ENCODE results near the gene CDR2L.
"Not testable (repeated sequence)": the region's sequence is repeated elsewhere in the genome, so short reads cannot be mapped to it uniquely, and the experiment has no call there.

The CDR2L gene

GRCh38 chr17:74961657-74962350 is 25.6 kb upstream of the CDR2L start:
- Histone ChIP-seq H3K36me3 (ENCODE audit: insufficient read depth, low read length) (no peaks in the 10 kb centered on the region), H3K9ac (ENCODE audit: low read length) (no peak overlapping the region), H3K27me3 (ENCODE audit: control insufficient read depth in 1 of 2, insufficient read depth in 2 of 2, low read length in 2 of 2) (peaks cover 0 to 3% of the 10 kb centered on the region in 2 donors), H3K27ac (ENCODE audit: low read depth, low read length) (no peak overlapping the region), H3K9me3 (ENCODE audit: low read length) (no peaks in the 10 kb centered on the region), H3K4me1 (ENCODE audit: insufficient read depth, low read length) (no peaks in the 10 kb centered on the region), H3K4me3 (ENCODE audit: low read depth in 1 of 2, low read length in 2 of 2) (no peak overlapping the region)

DNA sequence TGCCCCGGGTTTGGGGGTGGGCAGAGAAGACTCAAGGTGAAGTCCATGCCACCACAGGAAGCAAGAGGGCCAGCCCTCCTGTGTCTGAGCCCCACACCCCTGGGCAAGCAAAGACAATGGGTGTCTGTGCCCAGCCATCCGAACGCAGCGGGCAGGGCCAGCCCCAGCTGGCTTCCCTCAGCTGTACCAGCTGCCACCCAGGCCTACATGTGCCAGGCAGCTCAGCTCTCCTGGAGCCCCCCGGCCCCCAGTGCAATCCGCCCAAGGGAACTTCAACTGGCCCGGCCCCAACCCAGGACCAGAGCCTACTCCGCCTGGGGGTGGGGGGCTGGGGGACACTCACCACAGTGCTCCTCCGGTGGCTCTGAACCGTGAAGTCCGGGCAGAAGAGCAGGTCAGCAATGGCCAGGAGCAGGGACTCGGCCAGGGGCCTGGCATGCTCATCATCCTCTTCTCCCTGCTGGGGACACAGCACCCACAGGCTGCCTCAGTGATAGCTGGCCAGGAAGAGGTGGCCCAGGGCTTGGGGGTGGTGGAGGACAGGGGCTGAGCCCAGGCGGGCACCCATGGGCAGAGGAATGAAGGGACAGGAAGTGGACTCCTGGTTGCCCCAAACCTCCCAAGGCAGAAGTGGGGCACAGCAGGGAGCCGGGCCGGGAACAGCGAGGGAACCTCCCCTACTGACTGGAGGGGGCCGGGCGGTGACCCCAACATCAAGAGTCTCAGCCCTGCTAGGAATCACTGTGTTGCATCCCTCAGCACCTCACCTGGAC is 24.6 kb upstream of the CDR2L start:
- Histone ChIP-seq H3K9me3 (ENCODE audit: low read length) (no peaks in the 10 kb centered on the region), H3K36me3 (ENCODE audit: insufficient read depth, low read length) (no peaks in the 10 kb centered on the region), H3K4me3 (ENCODE audit: low read depth in 1 of 2, low read length in 2 of 2) (no peak overlapping the region), H3K9ac (ENCODE audit: low read length) (no peak overlapping the region), H3K27ac (ENCODE audit: low read depth, low read length) (no peak overlapping the region), H3K4me1 (ENCODE audit: insufficient read depth, low read length) (no peaks in the 10 kb centered on the region), H3K27me3 (ENCODE audit: control insufficient read depth in 1 of 2, insufficient read depth in 2 of 2, low read length in 2 of 2) (peaks cover 0 to 3% of the 10 kb centered on the region in 2 donors)

GRCh38 chr17:74963656-74964055 is 23.8 kb upstream of the CDR2L start:
- peaks cover 0 to 3% of the 10 kb centered on the region in 2 donors for H3K27me3 ChIP-seq (ENCODE audit: control insufficient read depth in 1 of 2, insufficient read depth in 2 of 2, low read length in 2 of 2)
- no peak overlapping the region for H3K9ac ChIP-seq (ENCODE audit: low read length)
- H3K27ac ChIP-seq (ENCODE audit: low read depth, low read length), result no peak overlapping the region
- no peak overlapping the region for H3K4me3 ChIP-seq (ENCODE audit: low read depth in 1 of 2, low read length in 2 of 2)
- H3K36me3 ChIP-seq (ENCODE audit: insufficient read depth, low read length), result no peaks in the 10 kb centered on the region
- H3K9me3 ChIP-seq (ENCODE audit: low read length), result no peaks in the 10 kb centered on the region
- no peaks in the 10 kb centered on the region for H3K4me1 ChIP-seq (ENCODE audit: insufficient read depth, low read length)

DNA sequence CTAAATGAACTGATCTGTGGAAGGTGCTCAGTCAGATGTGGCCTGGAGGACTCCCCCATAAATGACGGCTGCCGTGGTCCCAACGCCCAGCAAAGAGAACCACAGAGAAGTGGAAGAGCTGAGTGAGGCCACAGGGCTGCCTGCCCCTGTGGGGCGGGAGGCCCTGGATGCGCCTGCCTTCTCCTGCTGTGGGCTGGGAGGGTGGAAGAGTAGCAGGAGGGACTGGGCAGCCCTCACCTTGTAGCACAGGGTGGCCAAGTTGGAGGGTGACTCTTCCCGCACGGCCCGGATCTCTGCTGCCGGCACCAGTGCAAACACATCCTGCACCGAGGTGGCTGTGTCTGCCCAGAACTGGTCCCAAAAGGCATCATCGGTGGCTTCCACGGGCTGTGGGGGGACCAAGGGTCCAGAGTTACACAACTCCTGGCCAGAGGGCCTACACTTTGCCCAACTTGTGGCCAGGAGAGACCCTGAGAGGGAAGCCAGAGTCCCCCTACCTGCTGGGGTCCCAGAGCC is 23.1 kb upstream of the CDR2L start:
- Histone ChIP-seq H3K9ac (ENCODE audit: low read length) (no peak overlapping the region), H3K27ac (ENCODE audit: low read depth, low read length) (no peak overlapping the region), H3K36me3 (ENCODE audit: insufficient read depth, low read length) (no peaks in the 10 kb centered on the region), H3K4me3 (ENCODE audit: low read depth in 1 of 2, low read length in 2 of 2) (no peak overlapping the region), H3K27me3 (ENCODE audit: control insufficient read depth in 1 of 2, insufficient read depth in 2 of 2, low read length in 2 of 2) (peaks cover 0 to 3% of the 10 kb centered on the region in 2 donors), H3K9me3 (ENCODE audit: low read length) (no peaks in the 10 kb centered on the region), H3K4me1 (ENCODE audit: insufficient read depth, low read length) (no peaks in the 10 kb centered on the region)

- peaks cover 0 to 3% of the 10 kb centered on the region in 2 donors for H3K27me3 ChIP-seq (ENCODE audit: control insufficient read depth in 1 of 2, insufficient read depth in 2 of 2, low read length in 2 of 2)
- no peaks in the 10 kb centered on the region for H3K4me1 ChIP-seq (ENCODE audit: insufficient read depth, low read length)
- no peaks in the 10 kb centered on the region for H3K36me3 ChIP-seq (ENCODE audit: insufficient read depth, low read length)
- no peak overlapping the region for H3K4me3 ChIP-seq (ENCODE audit: low read depth in 1 of 2, low read length in 2 of 2)
- H3K9me3 ChIP-seq (ENCODE audit: low read length), result no peaks in the 10 kb centered on the region
- no peak overlapping the region for H3K27ac ChIP-seq (ENCODE audit: low read depth, low read length)
- H3K9ac ChIP-seq (ENCODE audit: low read length), result no peak overlapping the region
These were observed 22.3 kb upstream of the CDR2L start for GRCh38 chr17:74964988-74965622.

- Histone ChIP-seq H3K27me3 (ENCODE audit: control insufficient read depth in 1 of 2, insufficient read depth in 2 of 2, low read length in 2 of 2) (peaks cover 0 to 18% of the 10 kb centered on the region in 2 donors), H3K36me3 (ENCODE audit: insufficient read depth, low read length) (no peaks in the 10 kb centered on the region), H3K4me3 (ENCODE audit: low read depth in 1 of 2, low read length in 2 of 2) (no peak overlapping the region), H3K27ac (ENCODE audit: low read depth, low read length) (no peak overlapping the region), H3K9me3 (ENCODE audit: low read length) (no peaks in the 10 kb centered on the region), H3K9ac (ENCODE audit: low read length) (no peak overlapping the region), H3K4me1 (ENCODE audit: insufficient read depth, low read length) (peaks cover 4% of the 10 kb centered on the region)
These were observed 19.1 kb upstream of the CDR2L start for GRCh38 chr17:74968361-74968780.

GRCh38 chr17:74969501-74969900 is 17.9 kb upstream of the CDR2L start:
- H3K9ac ChIP-seq (ENCODE audit: low read length); H3K9me3 ChIP-seq (ENCODE audit: low read length); H3K4me1 ChIP-seq (ENCODE audit: insufficient read depth, low read length); H3K4me3 ChIP-seq (ENCODE audit: low read depth in 1 of 2, low read length in 2 of 2); H3K27ac ChIP-seq (ENCODE audit: low read depth, low read length); H3K36me3 ChIP-seq (ENCODE audit: insufficient read depth, low read length): not testable (repeated sequence)
- H3K27me3 ChIP-seq (ENCODE audit: control insufficient read depth in 1 of 2, insufficient read depth in 2 of 2, low read length in 2 of 2), result peaks cover 0 to 18% of the 10 kb centered on the region in 2 donors

DNA sequence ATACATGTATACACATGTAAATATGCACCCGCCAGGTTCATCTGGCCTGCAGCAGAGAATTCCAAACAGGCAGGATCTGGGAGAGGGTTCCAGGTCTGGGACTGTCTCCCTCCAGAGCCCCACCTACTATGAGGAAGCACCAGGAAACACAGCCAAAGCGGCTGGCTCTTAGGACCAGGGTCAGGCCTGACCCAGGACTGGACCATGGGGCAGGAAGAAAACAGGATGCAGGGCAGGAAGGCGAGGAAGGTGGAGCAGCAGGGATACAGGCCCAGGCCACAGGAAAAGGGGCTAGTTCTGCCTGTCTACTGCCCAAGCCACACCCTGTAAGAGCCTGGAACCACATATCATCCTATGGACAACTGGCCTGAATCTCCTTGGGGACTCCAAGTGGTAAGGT is 17.0 kb upstream of the CDR2L start:
- peaks cover 4% of the 10 kb centered on the region for H3K4me1 ChIP-seq (ENCODE audit: insufficient read depth, low read length)
- no peak overlapping the region for H3K4me3 ChIP-seq (ENCODE audit: low read depth in 1 of 2, low read length in 2 of 2)
- peaks cover 0 to 18% of the 10 kb centered on the region in 2 donors for H3K27me3 ChIP-seq (ENCODE audit: control insufficient read depth in 1 of 2, insufficient read depth in 2 of 2, low read length in 2 of 2)
- no peaks in the 10 kb centered on the region for H3K36me3 ChIP-seq (ENCODE audit: insufficient read depth, low read length)
- no peaks in the 10 kb centered on the region for H3K9me3 ChIP-seq (ENCODE audit: low read length)
- H3K27ac ChIP-seq (ENCODE audit: low read depth, low read length), result no peak overlapping the region
- no peak overlapping the region for H3K9ac ChIP-seq (ENCODE audit: low read length)

- no peak overlapping the region for H3K9ac ChIP-seq (ENCODE audit: low read length)
These were observed 16.2 kb upstream of the CDR2L start for GRCh38 chr17:74971069-74971841.

DNA sequence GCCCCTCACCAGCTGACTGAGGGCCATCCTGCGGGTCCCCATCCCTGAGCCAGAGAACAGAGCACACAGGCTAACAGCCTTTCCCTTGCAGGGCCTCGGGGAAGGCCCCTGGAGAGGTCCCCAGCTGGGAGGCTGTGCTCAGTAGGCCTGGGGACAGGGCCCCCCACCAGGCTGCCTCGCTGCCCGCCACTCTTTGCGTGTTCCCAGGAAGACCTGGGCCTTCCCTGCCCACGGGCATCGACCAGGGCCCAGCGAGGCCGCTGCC is 15.7 kb upstream of the CDR2L start:
- H3K9ac ChIP-seq (ENCODE audit: low read length), result no peak overlapping the region
- H3K36me3 ChIP-seq (ENCODE audit: insufficient read depth, low read length), result no peaks in the 10 kb centered on the region
- H3K4me1 ChIP-seq (ENCODE audit: insufficient read depth, low read length), result peaks cover 4% of the 10 kb centered on the region
- peak overlapping the region; percentile 32 to 74 for H3K4me3 ChIP-seq (ENCODE audit: low read depth in 1 of 2, low read length in 2 of 2)
- no peak overlapping the region for H3K27ac ChIP-seq (ENCODE audit: low read depth, low read length)
- H3K27me3 ChIP-seq (ENCODE audit: control insufficient read depth in 1 of 2, insufficient read depth in 2 of 2, low read length in 2 of 2), result peaks cover 0 to 18% of the 10 kb centered on the region in 2 donors
- H3K9me3 ChIP-seq (ENCODE audit: low read length), result no peaks in the 10 kb centered on the region

More at GRCh38 chr17:74971069-74971841, 16.2 kb upstream of the CDR2L start:
- peaks cover 4% of the 10 kb centered on the region for H3K4me1 ChIP-seq (ENCODE audit: insufficient read depth, low read length)
- peaks cover 0 to 18% of the 10 kb centered on the region in 2 donors for H3K27me3 ChIP-seq (ENCODE audit: control insufficient read depth in 1 of 2, insufficient read depth in 2 of 2, low read length in 2 of 2)
- no peak overlapping the region for H3K27ac ChIP-seq (ENCODE audit: low read depth, low read length)
- H3K9me3 ChIP-seq (ENCODE audit: low read length), result no peaks in the 10 kb centered on the region
- no peaks in the 10 kb centered on the region for H3K36me3 ChIP-seq (ENCODE audit: insufficient read depth, low read length)
- H3K4me3 ChIP-seq (ENCODE audit: low read depth in 1 of 2, low read length in 2 of 2), result peak overlapping the region in 1 of 2 donors; percentile 32
